ENCODE measurements around the gene RDX. TPM values are rescaled to one million over a fixed set of nuclear protein-coding genes. Genes with fewer than 3 reads are reported as not detected.

RDX gene
- total RNA-seq, 4 donors from 2014 or later, result 35.3 to 62.9 (median 51.7) TPM

GRCh38 chr11:110169738-110170137, 126.7 kb downstream of the RDX start:
- TF ChIP-seq POLR2A (IDR thresholded peaks at IDR 0.05) (no peak), CTCF (IDR thresholded peaks at IDR 0.05) (no peak)
- Histone ChIP-seq H3K27ac (no peak overlapping the region), H3K9me3 (no peaks in the 10 kb centered on the region), H3K4me3 (no peak overlapping the region), H3K4me1 (peaks cover 0 to 9% (median 0%) of the 10 kb centered on the region in 3 donors), H3K36me3 (peaks cover 0 to 14% (median 3%) of the 10 kb centered on the region in 3 donors), H3K27me3 (no peaks in the 10 kb centered on the region)
- 59 to 73% methylated on average over 2 of the region's 2 CpGs for WGBS, 2 donors
- intact Hi-C loops (cut with DNase I), result no loop called here
- DNase-seq, result no peak

GRCh38 chr11:110168033-110168803, 128.2 kb downstream of the RDX start:
- TF ChIP-seq CTCF (IDR thresholded peaks at IDR 0.05), result no peak
- TF ChIP-seq POLR2A (IDR thresholded peaks at IDR 0.05), result no peak

GRCh38 chr11:110165039-110165925, 131.1 kb downstream of the RDX start:
- Histone ChIP-seq H3K4me3 (no peak overlapping the region), H3K36me3 (peaks cover 5 to 36% (median 7%) of the 10 kb centered on the region in 3 donors), H3K27me3 (no peaks in the 10 kb centered on the region), H3K9me3 (no peaks in the 10 kb centered on the region), H3K4me1 (no peaks in the 10 kb centered on the region), H3K27ac (no peak overlapping the region)
- intact Hi-C loops (cut with DNase I), result no loop called here
- 93 to 94% methylated on average over 24 to 27 of the region's 28 CpGs for WGBS, 2 donors
- DNase-seq, result no peak
- TF ChIP-seq CTCF (IDR thresholded peaks at IDR 0.05), result no peak
- no peak for TF ChIP-seq POLR2A (IDR thresholded peaks at IDR 0.05)

More at GRCh38 chr11:110168033-110168803, 128.2 kb downstream of the RDX start:
- Histone ChIP-seq H3K9me3 (no peaks in the 10 kb centered on the region), H3K27ac (no peak overlapping the region), H3K36me3 (peaks cover 5 to 24% (median 7%) of the 10 kb centered on the region in 3 donors), H3K27me3 (no peaks in the 10 kb centered on the region), H3K4me3 (no peak overlapping the region), H3K4me1 (no peaks in the 10 kb centered on the region)
- DNase-seq, result no peak
- intact Hi-C loops (cut with DNase I), result no loop called here
- WGBS, 2 donors, result 81 to 89% methylated on average over 5 of the region's 5 CpGs

GRCh38 chr11:110162216-110162615, 134.2 kb downstream of the RDX start:
- no peak for DNase-seq
- Histone ChIP-seq H3K4me1 (no peaks in the 10 kb centered on the region), H3K27me3 (no peaks in the 10 kb centered on the region), H3K9me3 (no peaks in the 10 kb centered on the region), H3K27ac (no peak overlapping the region), H3K4me3 (no peak overlapping the region), H3K36me3 (peaks cover 5 to 48% (median 16%) of the 10 kb centered on the region in 3 donors)
- intact Hi-C loops (cut with DNase I), result no loop called here
- TF ChIP-seq POLR2A (IDR thresholded peaks at IDR 0.05), result no peak
- TF ChIP-seq CTCF (IDR thresholded peaks at IDR 0.05), result no peak

- intact Hi-C loops (cut with DNase I), result no loop called here
- TF ChIP-seq CTCF (IDR thresholded peaks at IDR 0.05) (no peak), POLR2A (IDR thresholded peaks at IDR 0.05) (no peak)
- Histone ChIP-seq H3K27ac (no peak overlapping the region), H3K4me1 (no peaks in the 10 kb centered on the region), H3K36me3 (peaks cover 5 to 47% (median 16%) of the 10 kb centered on the region in 3 donors), H3K27me3 (no peaks in the 10 kb centered on the region), H3K9me3 (no peaks in the 10 kb centered on the region), H3K4me3 (no peak overlapping the region)
- DNase-seq, result no peak
- 92 to 93% methylated on average over 9 of the region's 9 CpGs for WGBS, 2 donors
These were observed 135.4 kb downstream of the RDX start for GRCh38 chr11:110161061-110161460.

Measured in esophagus squamous epithelium (tissue), 5 donors.